Gastrocnemius medialis (tissue), 4 donors: ENCODE data around the gene MAP3K4.

ENCODE experiments used
- CTCF ChIP-seq, 5 experiments: fragments of 450-650 bp in 3 of 5; fragments of 200-600 bp in 2 of 5; sonication (generic) in 2 of 5; IDR thresholded peaks in 4 of 5; conservative IDR thresholded peaks in 1 of 5; 1 replicate in 4 of 5; 2 replicates in 1 of 5; pipeline ENCODE4 v1.5.1; 2016 to 2019; ENCODE audit warnings: antibody characterized with exemption in 5 of 5, mild to moderate bottlenecking in 3 of 5, moderate library complexity in 3 of 5
- POLR2A ChIP-seq, 2 donors: fragments of 450-650 bp; IDR thresholded peaks; one replicate each; pipeline ENCODE4 v1.6.1; 2017; ENCODE audit warnings: antibody characterized with exemption in 2 of 2, mild to moderate bottlenecking in 2 of 2, moderate library complexity in 2 of 2

GRCh38 chr6:160974304-160974771 lies 17.2 kb upstream of the MAP3K4 start:
- TF ChIP-seq POLR2A (IDR thresholded peaks at IDR 0.05) (no peak), CTCF (IDR thresholded peaks at IDR 0.05 in 4 of 5, conservative IDR thresholded peaks at IDR 0.05 in 1 of 5) (no peak)
